IPS-15b (cell line): Measurements from ENCODE around the gene B4GALT5.

Experiments used
- H3K27me3 ChIP-seq: one replicate; pipeline ENCODE4 v1.6.1; 2013; ENCODE audit warnings: low read length; ENCODE audit not compliant: control insufficient read depth, insufficient read depth
- H3K36me3 ChIP-seq: one replicate; pipeline ENCODE4 v1.6.1; 2013; ENCODE audit warnings: low read length; ENCODE audit not compliant: control insufficient read depth, insufficient read depth
- H3K4me1 ChIP-seq: one replicate; pipeline ENCODE4 v1.6.1; 2013; ENCODE audit warnings: mild to moderate bottlenecking, low read length; ENCODE audit not compliant: control insufficient read depth, insufficient read depth
- H3K4me3 ChIP-seq: one replicate; pipeline ENCODE4 v1.5.1; 2013; ENCODE audit warnings: low read depth, low read length
- H3K9ac ChIP-seq: one replicate; pipeline ENCODE4 v1.6.1; 2013; ENCODE audit warnings: low read depth, mild to moderate bottlenecking, low read length
- H3K9me3 ChIP-seq: one replicate; pipeline ENCODE4 v1.6.1; 2013; ENCODE audit warnings: mild to moderate bottlenecking, low read length; ENCODE audit not compliant: control insufficient read depth, insufficient read depth

The B4GALT5 gene

GRCh38 chr20:49750611-49751396 is 37.1 kb upstream of the B4GALT5 start:
- H3K36me3 ChIP-seq = no peaks in the 10 kb centered on the region
- no peaks in the 10 kb centered on the region for H3K4me1 ChIP-seq
- H3K9me3 ChIP-seq = no peaks in the 10 kb centered on the region
- H3K4me3 ChIP-seq = no peak overlapping the region
- no peaks in the 10 kb centered on the region for H3K27me3 ChIP-seq
- H3K9ac ChIP-seq = no peak overlapping the region

- H3K9me3 ChIP-seq = no peaks in the 10 kb centered on the region
- H3K4me3 ChIP-seq = no peak overlapping the region
- H3K27me3 ChIP-seq = no peaks in the 10 kb centered on the region
- no peaks in the 10 kb centered on the region for H3K4me1 ChIP-seq
- H3K36me3 ChIP-seq = no peaks in the 10 kb centered on the region
- no peak overlapping the region for H3K9ac ChIP-seq
These were observed 35.9 kb upstream of the B4GALT5 start for GRCh38 chr20:49749625-49750024.

GRCh38 chr20:49748525-49748838 is 34.8 kb upstream of the B4GALT5 start:
- H3K36me3 ChIP-seq = no peaks in the 10 kb centered on the region
- no peak overlapping the region for H3K4me3 ChIP-seq
- H3K27me3 ChIP-seq = no peaks in the 10 kb centered on the region
- H3K9me3 ChIP-seq = no peaks in the 10 kb centered on the region
- H3K9ac ChIP-seq = no peak overlapping the region
- no peaks in the 10 kb centered on the region for H3K4me1 ChIP-seq

GRCh38 chr20:49747707-49748524 is 34.2 kb upstream of the B4GALT5 start:
- Histone ChIP-seq H3K36me3 (no peaks in the 10 kb centered on the region), H3K9me3 (no peaks in the 10 kb centered on the region), H3K9ac (no peak overlapping the region), H3K4me3 (no peak overlapping the region), H3K27me3 (no peaks in the 10 kb centered on the region), H3K4me1 (no peaks in the 10 kb centered on the region)

- H3K9ac ChIP-seq = no peak overlapping the region
- H3K4me3 ChIP-seq = no peak overlapping the region
These were observed 29.3 kb upstream of the B4GALT5 start for GRCh38 chr20:49742948-49743347.

GRCh38 chr20:49741977-49742376 is 28.3 kb upstream of the B4GALT5 start:
- Histone ChIP-seq H3K27me3 (no peaks in the 10 kb centered on the region), H3K9me3 (no peaks in the 10 kb centered on the region), H3K36me3 (no peaks in the 10 kb centered on the region), H3K9ac (no peak overlapping the region), H3K4me3 (no peak overlapping the region), H3K4me1 (no peaks in the 10 kb centered on the region)

More at GRCh38 chr20:49742948-49743347, 29.3 kb upstream of the B4GALT5 start:
- Histone ChIP-seq H3K36me3 (no peaks in the 10 kb centered on the region), H3K27me3 (no peaks in the 10 kb centered on the region), H3K4me1 (no peaks in the 10 kb centered on the region), H3K9me3 (no peaks in the 10 kb centered on the region)

- Histone ChIP-seq H3K27me3 (no peaks in the 10 kb centered on the region), H3K9me3 (no peaks in the 10 kb centered on the region), H3K36me3 (no peaks in the 10 kb centered on the region), H3K9ac (no peak overlapping the region), H3K4me3 (no peak overlapping the region), H3K4me1 (no peaks in the 10 kb centered on the region)
These were observed 27.1 kb upstream of the B4GALT5 start for GRCh38 chr20:49740807-49741206.

- Histone ChIP-seq H3K9me3 (no peaks in the 10 kb centered on the region), H3K36me3 (no peaks in the 10 kb centered on the region), H3K4me3 (no peak overlapping the region), H3K27me3 (no peaks in the 10 kb centered on the region), H3K4me1 (no peaks in the 10 kb centered on the region), H3K9ac (no peak overlapping the region)
These were observed 25.4 kb upstream of the B4GALT5 start for GRCh38 chr20:49739042-49739441.

GRCh38 chr20:49737260-49737659 is 23.6 kb upstream of the B4GALT5 start:
- H3K27me3 ChIP-seq = no peaks in the 10 kb centered on the region
- no peak overlapping the region for H3K9ac ChIP-seq
- H3K4me3 ChIP-seq = no peak overlapping the region
- H3K4me1 ChIP-seq = no peaks in the 10 kb centered on the region
- no peaks in the 10 kb centered on the region for H3K9me3 ChIP-seq
- H3K36me3 ChIP-seq = no peaks in the 10 kb centered on the region

GRCh38 chr20:49729780-49730179 is 16.1 kb upstream of the B4GALT5 start:
- Histone ChIP-seq H3K9ac (no peak overlapping the region), H3K4me1 (no peaks in the 10 kb centered on the region), H3K27me3 (no peaks in the 10 kb centered on the region), H3K9me3 (no peaks in the 10 kb centered on the region), H3K4me3 (no peak overlapping the region), H3K36me3 (no peaks in the 10 kb centered on the region)

GRCh38 chr20:49727894-49728885 is 14.5 kb upstream of the B4GALT5 start:
- no peaks in the 10 kb centered on the region for H3K27me3 ChIP-seq
- H3K9ac ChIP-seq = no peak overlapping the region
- peaks cover 3% of the 10 kb centered on the region for H3K4me1 ChIP-seq
- H3K36me3 ChIP-seq = no peaks in the 10 kb centered on the region
- H3K9me3 ChIP-seq = no peaks in the 10 kb centered on the region
- no peak overlapping the region for H3K4me3 ChIP-seq
